Measurements from ENCODE around the gene FAU. TPM values are rescaled to one million over a fixed set of nuclear protein-coding genes. Genes with fewer than 3 reads are reported as not detected.

The FAU gene
- polyA plus RNA-seq, 1 of the 3 experiments (the other 2 are of a cell fraction), result 1,210 TPM

- H3K27me3 ChIP-seq (ENCODE audit: insufficient read depth), result no peaks in the 10 kb centered on the region
- no peak for DNase-seq
- H3K36me3 ChIP-seq (replicated peaks in 1 of 2; ENCODE audit: control insufficient read depth in 1 of 2, insufficient read depth in 2 of 2, low read length in 1 of 2), result peaks cover 23% of the 10 kb centered on the region in 2 experiments
- peaks cover 20% of the 10 kb centered on the region for H3K79me2 ChIP-seq (ENCODE audit: insufficient read depth)
- no peak overlapping the region for H3K4me2 ChIP-seq
- no peaks in the 10 kb centered on the region for H3K9me3 ChIP-seq
- ChIA-PET POLR2A (interaction anchor here (1.9 kb wide), 1 partner anchor 20 kb away, joined by 5 read pairs; the partner anchor contains the start of gene SYVN1), CTCF (interaction anchor here (1.1 to 4.9 kb wide), 4 partner anchors 15 to 268 kb away, joined by 3 to 150 read pairs (median 4); partner anchors contain the start of gene VPS51)
- no peak overlapping the region; a peak in 1 of 4 replicates for H3K27ac ChIP-seq (ENCODE audit: low read depth in 2 of 2, low read length in 1 of 2)
- H2AFZ ChIP-seq (ENCODE audit: low read depth), result no peak overlapping the region
- 92% methylated on average over 8 of the region's 11 CpGs for WGBS (ENCODE audit: low lambda C conversion rate)
- TF ChIP-seq, protein P1, sequence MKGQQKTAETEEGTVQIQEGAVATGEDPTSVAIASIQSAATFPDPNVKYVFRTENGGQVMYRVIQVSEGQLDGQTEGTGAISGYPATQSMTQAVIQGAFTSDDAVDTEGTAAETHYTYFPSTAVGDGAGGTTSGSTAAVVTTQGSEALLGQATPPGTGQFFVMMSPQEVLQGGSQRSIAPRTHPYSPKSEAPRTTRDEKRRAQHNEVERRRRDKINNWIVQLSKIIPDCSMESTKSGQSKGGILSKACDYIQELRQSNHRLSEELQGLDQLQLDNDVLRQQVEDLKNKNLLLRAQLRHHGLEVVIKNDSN (IDR thresholded peaks at IDR 0.05; ENCODE audit: borderline replicate concordance, low read depth), result no peak
- TF ChIP-seq SMC3 (IDR thresholded peaks at IDR 0.05; ENCODE audit: low read depth, low read length) (no peak), IRF3 (IDR thresholded peaks at IDR 0.05; ENCODE audit: low read depth, low read length) (no peak), TEAD4 (IDR thresholded peaks at IDR 0.05; ENCODE audit: borderline replicate concordance, insufficient read depth) (no peak), JUND (IDR thresholded peaks at IDR 0.05) (no peak), RFX5 (IDR thresholded peaks at IDR 0.05; ENCODE audit: low read length) (no peak), FOSL2 (IDR thresholded peaks at IDR 0.05; ENCODE audit: borderline replicate concordance, low read depth) (no peak), USF2 (IDR thresholded peaks at IDR 0.05; ENCODE audit: borderline replicate concordance, low read depth, low read length) (no peak), CTCF (IDR thresholded peaks at IDR 0.05) (no peak), FOXJ3 (CRISPR knock-in tag; IDR thresholded peaks at IDR 0.05) (no peak), GATA2 (CRISPR knock-in tag; IDR thresholded peaks at IDR 0.05) (no peak), NFIC (IDR thresholded peaks at IDR 0.05; ENCODE audit: borderline replicate concordance) (no peak), CHD2 (IDR thresholded peaks at IDR 0.05; ENCODE audit: low read length, partially characterized antibody) (no peak), MEF2A (IDR thresholded peaks at IDR 0.05; ENCODE audit: borderline replicate concordance, low read depth) (no peak), GABPA (IDR thresholded peaks at IDR 0.05; ENCODE audit: low read depth) (no peak), RAD21 (IDR thresholded peaks at IDR 0.05; ENCODE audit: low read length) (no peak), SIN3A (IDR thresholded peaks at IDR 0.05; ENCODE audit: borderline replicate concordance, low read depth, low read length) (no peak)
- peaks cover 14 to 54% of the 10 kb centered on the region in 2 experiments; a peak in 3 of 4 replicates for H3K4me1 ChIP-seq (ENCODE audit: control insufficient read depth in 1 of 2, insufficient read depth in 2 of 2, low read depth in 1 of 2, low read length in 1 of 2)
- no peaks in the 10 kb centered on the region for H3K9me2 ChIP-seq
- no peak overlapping the region for H3K9ac ChIP-seq
- no peak overlapping the region for H3K4me3 ChIP-seq (ENCODE audit: low read depth in 2 of 2, low read length in 1 of 2)
- H3F3A ChIP-seq (replicated peaks; ENCODE audit: insufficient read depth), result peaks cover 32% of the 10 kb centered on the region
- peaks cover 6% of the 10 kb centered on the region; the same call in 1 of the 2 replicates for H4K20me1 ChIP-seq (ENCODE audit: insufficient read depth)
Measured at GRCh38 chr11:65114538-65115171, 7.3 kb downstream of the FAU start.

All from SK-N-SH (cell line).